GM19468 (cell line): ENCODE results near the gene ZNF202.
"Not testable (repeated sequence)": the region's sequence is repeated elsewhere in the genome, so short reads cannot be mapped to it uniquely, and the experiment has no call there.

Experiments
- ATAC-seq: cut with Tn5 transposase; IDR thresholded peaks from one replicate; pipeline ENCODE4 v1.9.1; 2021; ENCODE audit warnings: mild to moderate bottlenecking, moderate library complexity, moderate number of reproducible peaks; ENCODE audit not compliant: unreplicated experiment; ENCODE audit errors: extremely low read depth

Gene ZNF202

DNA sequence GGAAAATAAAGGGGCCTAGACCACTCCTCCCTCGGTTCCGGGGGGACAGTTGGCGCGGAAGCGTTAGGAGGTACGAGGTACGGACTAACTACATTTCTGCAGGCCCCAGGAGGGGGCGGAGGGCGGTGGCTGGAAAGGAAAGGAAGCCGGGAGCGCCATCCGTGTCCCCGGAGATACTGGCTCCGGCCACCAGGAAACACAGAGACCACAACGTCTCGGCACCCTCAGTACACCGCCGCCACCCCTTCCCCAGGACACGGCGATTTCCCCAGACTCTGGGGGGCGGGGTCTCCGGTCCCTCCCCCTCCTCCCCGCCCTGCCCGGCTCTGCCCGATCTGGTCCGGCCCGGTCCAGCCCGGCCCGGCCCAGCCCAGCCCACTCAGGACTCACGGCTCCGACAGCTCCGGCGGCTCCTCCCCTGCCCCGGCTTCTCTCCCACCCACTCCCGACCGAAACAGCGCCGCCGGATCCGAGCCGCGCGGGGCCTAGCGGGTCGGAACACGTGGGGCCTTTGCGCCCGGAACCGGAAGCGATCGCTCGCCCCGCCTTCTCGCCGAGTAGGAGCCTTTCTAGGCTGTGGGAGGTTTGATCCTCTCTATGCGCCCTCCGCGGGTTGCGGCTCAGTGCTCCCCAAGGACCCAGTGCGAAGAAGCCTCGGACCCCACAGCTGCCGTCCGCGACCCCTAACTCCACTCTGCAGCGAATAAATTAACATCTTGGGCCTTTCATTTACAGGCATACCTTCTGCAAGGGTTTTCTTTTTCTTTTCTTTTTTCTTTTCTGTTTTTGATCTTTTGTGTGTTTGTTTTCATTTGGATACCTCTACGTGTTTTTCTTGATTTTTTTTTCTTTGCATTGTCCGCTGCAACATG lies at the start of gene ZNF202:
TSS of gene ZNF202 (minus strand) at position 502 of the 872 bp plus-strand sequence. CDS start 10,772 bp downstream, outside the sequence.
- peak; percentile 96 for ATAC-seq

DNA sequence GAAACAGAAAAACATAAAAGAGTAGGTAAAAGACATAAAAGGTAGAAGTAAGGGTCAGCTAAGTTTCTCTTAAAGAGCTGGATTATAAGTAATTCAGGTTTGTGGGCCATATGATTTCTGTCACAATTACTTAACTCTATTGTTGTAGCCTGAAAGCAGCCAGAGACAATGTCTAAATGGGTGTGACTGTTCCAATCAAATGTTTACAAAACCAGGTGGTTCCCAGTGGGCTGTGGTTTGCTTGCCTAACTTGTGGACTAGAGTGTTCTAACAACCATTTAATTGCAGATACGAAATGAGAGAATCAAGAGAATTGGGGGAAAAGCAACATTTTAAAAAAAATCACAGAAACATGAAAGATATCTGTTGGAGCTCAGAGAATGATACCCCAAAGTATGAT lies 42.1 kb upstream of the ZNF202 start:
- no peak for ATAC-seq

DNA sequence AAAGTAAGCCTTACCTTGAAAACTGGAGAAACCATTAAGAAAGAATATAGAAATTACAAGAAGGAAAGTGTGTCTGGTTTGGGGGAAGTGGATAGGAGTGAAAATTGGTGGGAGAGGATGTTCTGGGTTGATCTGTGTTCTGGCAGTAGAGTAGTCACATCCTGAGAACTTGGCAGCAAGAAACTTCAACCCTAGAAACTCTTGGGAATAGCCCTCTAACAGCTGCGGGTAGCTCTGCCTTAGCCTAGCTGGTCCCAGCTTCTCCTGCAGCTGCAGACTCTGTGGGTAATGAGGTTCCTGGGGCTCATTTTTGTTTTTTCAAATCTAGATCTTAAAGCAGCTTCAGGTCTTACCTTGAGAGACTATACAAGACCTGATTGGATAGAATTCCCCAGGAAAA lies 37.1 kb upstream of the ZNF202 start:
- no peak for ATAC-seq

DNA sequence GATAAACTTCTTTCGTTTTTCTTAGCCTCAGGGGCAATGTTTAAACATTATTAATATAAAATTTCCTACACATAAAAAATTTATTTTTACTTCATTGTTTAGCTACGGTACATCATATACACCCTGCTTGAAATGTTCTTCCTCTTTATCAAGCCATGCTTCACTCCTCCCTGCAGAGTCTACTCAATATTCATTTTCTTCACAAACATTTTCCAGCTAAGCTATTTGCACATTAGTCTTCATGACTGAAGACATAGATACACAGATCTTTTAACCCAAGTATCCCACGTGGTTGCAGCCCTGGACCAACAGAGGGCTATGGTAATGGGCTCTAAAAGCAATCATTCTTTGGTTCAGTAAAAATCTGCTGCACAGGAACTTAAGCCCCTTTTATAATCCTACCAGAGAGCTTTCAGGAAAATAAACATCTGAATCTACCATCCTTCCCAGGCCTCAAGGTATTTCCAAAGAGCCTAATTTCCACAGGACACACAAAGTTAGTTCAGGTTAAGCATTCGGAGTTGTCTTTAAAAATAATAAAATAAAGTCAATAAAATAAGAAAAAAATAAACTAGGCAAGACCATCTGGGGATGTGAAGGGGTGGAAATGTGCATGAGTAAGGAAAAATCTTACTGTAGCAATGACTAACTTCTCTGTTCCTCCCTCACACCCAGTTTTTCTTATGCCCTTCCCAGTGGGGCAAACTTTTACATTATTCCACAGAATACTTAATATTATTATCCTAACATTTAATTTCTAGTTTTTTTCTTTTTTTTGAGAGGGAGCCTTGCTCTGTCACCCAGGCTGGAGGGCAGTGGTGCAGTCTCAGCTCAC lies 34.5 kb upstream of the ZNF202 start:
- no peak for ATAC-seq

DNA sequence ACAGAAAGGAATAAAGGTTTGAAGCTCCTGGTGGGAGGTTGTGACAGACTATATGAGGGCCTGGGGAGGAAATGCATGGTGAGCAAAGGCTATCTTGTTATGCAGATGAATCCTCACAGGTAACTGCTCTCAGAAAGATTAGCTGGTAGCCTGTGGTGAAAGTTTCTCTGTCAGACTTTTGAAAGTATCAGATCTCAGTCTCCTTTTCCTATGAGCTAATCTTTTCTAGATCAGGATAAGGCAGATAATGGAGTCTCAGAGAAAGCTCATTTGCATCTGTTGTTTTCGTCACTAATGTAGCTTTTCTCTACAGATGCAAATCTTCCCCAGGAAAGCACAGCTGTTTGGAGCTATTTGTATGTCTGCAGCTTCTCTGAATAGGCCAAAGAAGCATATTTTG lies 33.8 kb upstream of the ZNF202 start:
- no peak for ATAC-seq

DNA sequence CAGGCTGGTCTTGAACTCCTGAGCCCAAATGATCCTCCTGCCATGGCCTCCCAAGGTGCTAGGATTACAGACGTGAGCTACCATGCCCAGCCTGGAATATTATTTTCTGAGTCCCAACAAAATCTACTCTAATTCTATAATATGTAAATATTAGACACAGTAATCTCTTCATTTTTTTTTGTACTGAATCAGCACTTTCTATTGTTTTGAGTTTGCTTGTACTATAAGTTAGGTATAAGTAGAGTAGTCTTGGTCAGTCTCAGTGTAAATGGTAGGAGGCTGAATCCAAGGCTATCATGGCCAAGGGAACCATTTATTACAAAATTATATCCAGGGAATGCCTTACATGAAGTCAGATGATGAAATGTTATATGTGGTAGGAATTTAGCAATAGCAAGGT lies 32.5 kb upstream of the ZNF202 start:
- ATAC-seq, result no peak

DNA sequence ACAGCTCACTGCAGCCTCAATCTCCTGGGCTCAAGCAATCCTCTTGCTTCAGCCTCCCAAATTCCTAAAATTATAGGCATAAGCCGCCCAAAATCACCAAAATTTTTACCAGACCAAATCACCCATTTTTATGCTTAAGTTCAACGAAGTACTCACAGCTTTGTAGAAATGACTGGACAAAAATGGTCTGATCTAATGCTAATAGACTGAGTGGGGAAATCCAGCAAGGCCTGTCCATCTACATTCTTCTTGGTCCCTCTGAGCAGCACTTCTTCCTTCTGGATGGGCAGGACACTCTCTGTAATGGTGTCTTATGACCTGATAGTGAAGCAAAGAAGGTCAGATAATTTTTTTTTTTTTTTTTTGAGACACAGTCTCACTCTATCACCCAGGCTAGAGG lies 31.6 kb upstream of the ZNF202 start:
- no peak for ATAC-seq

DNA sequence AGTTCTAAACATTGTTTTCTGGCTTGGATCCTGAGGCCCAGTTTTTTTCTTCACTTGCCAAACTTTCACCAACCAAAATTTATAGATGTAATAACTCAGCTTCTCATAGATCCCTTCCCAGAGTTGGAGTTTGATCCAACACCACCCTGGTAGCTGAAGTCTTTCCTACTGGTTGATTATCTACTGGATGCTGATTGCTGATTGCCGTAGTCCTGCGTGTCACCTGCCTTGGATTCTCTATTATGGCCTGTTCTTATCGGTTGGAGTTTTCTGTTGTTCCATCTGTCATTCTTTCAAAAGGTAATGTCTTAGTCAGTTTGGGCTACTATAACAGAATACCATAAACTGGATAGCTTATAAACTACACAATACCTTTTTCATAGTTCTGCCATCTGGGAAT lies 30.2 kb upstream of the ZNF202 start:
- no peak for ATAC-seq

DNA sequence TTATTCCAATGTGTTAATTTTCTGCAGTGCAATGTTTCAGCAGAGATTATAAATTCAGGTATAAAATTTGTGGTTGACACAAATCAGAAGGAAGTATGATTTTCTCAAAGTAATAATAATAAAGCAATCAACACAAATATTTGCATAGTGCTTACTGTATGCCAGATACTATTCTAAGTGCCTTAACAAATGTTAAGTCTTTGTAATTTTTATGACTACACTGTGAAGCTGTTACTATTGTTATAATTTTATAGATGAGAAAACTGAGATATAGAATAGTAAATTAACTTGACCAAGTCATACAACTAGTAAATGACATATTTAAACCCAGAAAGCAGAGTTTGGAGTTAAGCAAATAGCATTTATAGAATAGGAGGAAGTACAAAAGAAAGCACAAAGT lies 29.3 kb upstream of the ZNF202 start:
- ATAC-seq, result no peak

DNA sequence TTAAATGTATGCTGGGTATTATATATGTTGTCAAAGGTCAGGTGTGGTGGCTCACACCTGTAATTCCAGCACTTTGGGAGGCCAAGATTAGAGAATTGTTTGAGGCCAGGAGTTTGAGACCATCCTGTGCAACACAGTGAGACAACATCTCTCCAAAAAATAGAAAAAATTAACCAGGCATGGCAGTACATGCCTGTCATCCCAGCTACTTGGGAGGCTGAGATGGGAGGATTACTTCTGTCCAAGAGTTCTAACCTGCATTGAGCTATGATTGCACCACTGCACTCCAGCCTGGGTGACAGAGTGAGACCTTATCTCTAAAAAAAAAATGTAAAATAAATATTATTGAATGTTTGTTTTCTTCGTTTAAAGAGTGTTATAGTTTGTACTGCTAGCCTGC lies 24.1 kb upstream of the ZNF202 start:
- ATAC-seq, result no peak

DNA sequence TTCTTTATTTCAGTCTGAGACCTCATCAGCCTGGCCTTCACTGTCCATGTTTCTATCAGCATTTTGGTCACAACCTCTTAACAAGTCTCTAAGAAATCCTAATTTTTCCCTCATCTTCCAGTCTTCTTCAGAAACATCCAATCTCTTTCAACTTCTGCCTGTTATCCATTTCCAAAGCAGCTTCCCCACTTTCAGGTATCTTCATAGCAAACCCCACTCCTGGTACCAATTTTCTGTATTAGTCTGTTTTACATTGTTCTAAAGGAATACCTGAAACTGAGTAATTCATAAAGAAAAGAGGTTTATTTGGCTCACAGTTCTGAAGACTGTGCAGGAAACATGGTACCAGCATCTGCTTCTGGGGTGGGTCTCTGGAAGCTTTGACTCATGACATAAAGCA lies 21.0 kb upstream of the ZNF202 start:
- no peak for ATAC-seq

DNA sequence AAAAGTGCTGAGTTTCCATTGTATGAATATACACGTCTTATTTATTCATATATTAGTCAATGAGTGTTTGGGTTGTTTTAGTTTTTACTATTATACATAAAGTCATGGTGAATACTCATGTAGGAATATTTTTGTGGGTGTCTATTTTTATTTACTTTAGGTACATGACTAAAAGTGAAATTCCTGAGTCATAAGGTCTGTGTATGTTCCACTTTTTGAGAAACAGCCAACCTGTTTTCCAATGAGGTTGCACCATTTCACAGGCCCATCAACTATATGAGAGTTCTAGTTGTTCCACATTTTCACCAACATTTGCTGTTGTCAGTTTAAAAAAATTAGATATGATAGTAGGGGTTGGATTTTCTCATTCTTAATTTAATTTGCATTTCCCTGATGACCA lies 19.4 kb upstream of the ZNF202 start:
- ATAC-seq, result no peak

DNA sequence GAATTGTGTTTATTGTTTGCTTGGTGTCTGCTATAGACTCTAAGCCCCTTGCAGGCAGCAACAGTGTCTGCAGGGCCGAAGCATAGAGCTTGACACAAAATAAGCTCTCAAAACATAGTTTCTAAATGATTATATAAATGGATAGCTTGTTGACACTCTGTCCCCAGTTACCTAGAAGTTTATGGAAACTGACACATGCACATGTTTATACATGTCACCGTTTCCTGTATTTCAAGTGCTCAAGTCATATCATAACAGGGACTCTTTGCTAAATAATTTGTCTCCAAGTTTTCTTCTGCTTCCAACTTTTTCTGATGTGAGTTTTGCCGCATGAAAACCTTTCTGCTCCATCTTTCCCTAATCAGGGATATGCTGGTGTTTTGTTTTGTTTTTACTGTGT lies 16.5 kb upstream of the ZNF202 start:
- ATAC-seq, result no peak

DNA sequence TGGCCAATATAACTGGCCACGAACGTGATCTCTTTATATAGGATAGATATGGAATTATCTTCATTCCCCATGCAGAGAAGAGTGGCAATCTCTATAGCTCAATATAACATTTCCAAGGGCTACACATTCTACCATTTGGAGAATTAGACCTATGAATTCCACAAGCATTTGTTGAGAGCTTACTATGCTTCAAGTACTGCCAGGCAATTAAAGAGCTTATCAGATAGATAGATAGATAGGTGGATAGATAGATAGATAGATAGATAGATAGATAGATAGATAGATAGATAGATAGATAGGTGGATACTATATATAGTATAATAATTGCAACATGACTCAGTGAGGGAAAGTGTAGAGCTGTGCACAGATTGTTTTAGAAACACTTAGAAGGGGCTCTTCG lies 14.4 kb upstream of the ZNF202 start:
- ATAC-seq, result no peak

DNA sequence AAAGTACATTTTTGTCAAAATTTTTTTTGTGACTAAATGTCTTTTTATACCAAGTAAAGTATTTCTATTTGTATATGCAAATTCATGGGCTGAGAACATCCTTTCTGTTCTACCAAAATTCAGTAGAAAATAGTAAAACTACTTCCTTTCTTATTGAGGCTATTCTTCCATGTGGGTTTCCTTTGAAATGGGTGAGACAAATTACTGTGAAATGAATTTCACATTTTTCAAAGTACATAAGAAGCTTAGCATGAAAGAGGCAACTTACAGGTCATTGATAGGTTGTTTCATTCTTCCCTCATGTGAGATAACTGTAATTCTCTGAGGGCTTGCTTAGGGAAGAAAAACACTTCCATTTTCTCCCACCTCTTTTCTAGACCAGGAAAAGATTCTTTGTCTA lies 13.9 kb upstream of the ZNF202 start:
- no peak for ATAC-seq

DNA sequence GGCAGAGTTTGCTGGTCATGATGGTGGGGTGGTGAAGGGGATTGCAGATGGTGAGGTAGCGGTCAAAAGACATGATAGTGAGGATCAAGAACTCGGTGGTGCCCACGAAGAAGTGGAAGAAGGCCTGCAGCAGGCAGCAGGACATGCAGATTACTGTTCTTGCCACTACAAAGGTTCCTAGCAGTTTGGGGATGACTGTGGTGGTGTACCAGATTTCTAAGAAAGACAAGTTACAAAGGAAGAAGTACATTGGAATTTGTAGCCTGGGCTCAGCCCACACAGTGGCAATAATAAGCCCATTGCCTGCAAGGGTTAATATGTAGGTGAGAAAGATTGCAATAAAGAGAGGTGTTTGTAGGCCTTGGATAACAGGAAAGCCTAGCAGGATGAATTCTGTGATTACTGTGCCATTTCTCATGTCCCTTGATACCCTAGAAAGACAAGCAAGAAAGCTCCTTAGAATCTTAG lies 12.7 kb upstream of the ZNF202 start, which contains the start of gene OR6X1:
TSS of gene OR6X1 (minus strand) at position 418 of the 468 bp plus-strand sequence. CDS start at position 418, 0 bp downstream.
- no peak for ATAC-seq

DNA sequence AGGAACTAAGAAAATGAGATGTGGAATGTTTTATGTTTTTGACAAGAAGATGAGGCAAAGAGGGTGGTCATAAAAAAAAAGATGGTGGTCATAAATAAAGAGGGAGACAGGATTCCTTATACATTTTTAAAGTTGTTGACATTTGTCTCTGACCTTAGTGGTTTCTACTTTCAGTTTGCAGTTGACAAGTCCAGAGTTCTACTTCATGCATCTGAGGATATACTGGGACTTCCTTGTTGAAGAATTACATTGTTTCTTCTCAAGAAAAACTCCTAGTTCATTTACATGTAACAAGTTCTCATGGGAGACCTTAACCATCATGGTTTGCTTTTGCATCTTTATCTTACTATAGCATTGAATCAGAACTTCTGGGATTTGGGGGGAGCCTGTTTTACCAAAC lies 11.7 kb upstream of the ZNF202 start:
- ATAC-seq, result no peak

DNA sequence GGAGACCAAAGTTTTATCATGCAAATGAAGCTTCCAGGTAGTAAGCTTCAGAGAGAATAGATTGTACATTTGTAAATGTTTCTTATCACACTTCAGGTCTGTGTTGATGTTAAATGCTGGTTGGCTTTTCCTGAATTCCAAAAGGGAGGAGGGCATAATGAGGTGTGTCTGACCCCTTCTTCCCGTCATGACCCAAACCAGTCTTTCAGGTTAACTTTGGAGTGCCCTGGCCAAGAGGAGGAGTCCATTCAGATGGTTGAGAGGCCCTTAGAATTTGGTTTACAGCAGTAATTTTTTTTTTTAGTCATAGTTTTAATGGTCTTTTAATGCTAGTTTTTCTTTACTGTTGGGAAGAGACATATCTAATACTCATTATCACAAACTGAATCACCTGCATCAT lies 10.3 kb upstream of the ZNF202 start:
- ATAC-seq, result no peak

DNA sequence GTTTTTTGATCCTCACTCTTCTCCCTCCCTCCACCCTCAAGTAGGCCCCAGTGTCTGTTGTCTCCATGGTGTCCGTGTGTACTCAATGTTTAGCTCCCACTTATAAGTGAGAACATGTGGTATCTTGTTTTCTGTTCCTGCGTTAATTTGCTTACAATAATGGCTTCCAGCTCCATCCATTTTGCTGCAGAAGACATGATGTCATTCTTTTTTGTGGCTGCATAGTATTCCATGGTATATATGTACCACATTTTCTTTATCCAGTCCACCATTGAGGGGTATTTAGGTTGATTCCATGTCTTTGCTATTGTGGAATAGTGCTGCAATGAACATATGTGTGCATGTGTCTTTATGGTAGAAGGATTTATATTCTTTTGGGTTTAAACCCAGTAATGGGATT lies 6.9 kb upstream of the ZNF202 start:
- ATAC-seq, result not testable (repeated sequence)

DNA sequence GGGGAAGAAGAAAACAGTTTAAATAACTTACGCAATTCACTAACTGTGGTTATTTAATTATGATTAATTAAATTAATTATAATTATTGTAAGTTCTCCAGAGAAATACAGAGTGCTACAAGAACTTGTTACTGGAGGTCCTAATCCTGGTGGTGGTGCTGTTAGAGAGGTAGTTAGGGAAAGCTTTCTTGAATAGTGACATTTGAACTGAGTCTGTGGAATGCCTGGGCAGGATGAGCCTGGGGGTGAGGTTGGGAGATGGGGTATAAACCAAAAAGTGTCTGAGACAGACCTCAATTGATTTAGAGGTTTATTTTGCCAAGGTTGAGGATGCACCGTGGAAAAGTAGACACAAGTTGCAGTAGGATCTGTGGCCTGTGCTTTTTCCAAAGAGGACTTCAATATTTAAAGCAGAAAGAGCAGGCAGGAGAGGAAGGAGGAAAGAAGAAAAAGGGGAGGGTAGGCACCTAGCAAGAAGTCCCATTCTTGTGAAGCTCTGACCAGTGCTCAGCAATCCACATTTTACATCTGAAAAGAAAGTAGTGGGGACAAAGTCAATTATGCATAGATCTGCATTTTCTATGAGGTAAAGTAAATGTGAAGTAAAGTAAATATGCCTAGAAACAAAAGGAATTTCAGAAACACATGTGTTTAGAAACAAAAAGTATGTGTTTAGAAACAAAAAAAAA lies 4.4 kb upstream of the ZNF202 start:
- ATAC-seq, result no peak

DNA sequence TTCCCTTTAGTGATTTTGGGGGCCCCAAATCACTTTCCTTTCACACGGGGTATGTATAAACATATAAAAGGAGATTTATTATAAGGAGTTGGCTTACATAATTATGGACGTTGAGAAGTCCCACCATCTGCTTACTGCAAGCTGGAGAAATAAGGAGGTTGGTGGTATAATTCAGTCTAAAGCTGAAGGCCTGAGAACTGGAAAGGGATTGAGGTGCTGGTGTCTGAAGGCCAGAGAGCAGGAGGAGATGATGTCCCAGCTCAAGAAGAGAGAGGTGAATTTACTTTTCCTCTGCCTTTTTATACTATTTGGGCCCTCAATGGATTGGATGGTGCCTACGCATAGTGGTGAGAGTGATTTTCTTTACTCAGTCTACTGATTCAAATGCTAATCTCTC lies 1.3 kb upstream of the ZNF202 start:
- ATAC-seq, result no peak
